HG02610 (cell line): Measurements from ENCODE around the gene KCTD21.

Experiments used
- ATAC-seq: cut with Tn5 transposase; IDR thresholded peaks from one replicate; pipeline ENCODE4 v1.9.1; 2021; ENCODE audit warnings: mild to moderate bottlenecking, moderate library complexity; ENCODE audit not compliant: unreplicated experiment

Gene KCTD21

DNA sequence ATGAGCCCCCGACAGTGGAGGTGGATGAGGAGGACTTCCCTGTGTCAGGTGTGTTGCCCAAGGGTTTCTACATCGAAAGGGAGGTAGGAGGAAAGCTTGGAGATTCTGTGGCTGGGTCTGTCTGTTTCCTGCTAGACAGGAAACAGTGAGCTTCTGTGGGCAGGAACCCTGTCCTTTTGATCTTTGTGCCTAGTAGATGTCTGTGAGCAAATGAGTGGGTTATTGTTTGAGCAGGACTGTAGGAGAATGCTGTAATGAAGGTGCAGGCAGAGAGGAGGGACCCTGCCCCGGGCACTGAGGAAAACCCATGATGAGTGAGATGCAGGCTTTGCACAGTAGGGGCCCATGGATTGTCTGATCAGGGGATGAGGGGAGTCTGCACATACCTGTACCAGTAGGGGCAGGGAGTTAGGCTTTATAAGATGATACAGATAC lies 14.3 kb upstream of the KCTD21 start:
- no peak for ATAC-seq

DNA sequence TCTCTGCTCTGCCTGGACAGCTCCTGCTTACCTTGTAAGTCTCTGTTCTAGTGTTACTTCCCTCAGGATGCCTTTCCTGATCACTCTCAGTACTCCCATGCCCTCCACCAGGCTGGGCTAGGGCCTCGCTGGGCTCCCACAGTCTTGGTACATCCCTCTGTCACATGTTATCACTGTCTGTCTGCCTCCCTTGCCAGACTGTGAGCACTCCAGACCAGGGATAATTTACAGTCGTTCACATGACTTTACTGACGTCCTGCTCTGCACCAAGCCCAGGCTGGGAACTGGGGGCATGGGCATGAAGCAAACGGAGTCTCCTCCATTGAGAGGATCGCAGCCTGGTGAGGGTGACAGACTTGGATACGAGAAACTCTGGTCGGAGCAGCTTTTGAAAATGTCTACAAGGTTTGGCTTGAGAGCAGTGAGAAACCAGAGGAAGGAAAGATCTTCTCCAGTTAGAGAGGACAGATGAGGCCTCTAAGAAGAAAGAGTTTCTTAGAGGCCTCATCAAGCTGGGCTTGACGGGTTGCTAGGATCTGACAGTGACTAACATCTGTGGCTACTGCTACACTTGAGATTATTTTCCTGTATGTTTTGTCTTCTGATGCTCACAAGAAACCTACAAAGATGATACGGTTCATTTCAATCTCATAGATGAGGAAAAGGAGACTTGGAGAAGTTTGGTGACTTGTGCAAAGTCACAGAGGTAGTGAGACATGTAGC lies 12.8 kb upstream of the KCTD21 start:
- no peak for ATAC-seq

DNA sequence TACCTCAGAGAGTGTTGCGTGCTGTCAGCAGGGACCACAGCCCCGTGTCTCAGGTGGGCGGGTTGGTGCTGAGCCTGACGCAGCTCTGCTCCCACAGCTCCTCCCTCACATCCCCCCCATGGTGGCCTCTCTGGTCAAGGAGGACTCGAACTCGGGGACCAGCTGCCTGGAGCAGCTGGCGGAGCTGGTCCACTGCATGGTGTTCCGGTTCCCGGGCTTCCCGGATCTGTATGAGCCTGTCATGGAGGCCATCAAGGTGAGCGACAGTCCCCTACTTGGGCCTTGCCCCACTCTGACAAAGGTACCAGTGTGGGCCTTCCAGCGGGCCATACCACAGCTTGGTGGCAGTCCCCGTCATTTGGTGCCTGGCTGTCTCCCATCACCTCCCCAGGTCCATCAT lies 12.1 kb upstream of the KCTD21 start:
- no peak for ATAC-seq

DNA sequence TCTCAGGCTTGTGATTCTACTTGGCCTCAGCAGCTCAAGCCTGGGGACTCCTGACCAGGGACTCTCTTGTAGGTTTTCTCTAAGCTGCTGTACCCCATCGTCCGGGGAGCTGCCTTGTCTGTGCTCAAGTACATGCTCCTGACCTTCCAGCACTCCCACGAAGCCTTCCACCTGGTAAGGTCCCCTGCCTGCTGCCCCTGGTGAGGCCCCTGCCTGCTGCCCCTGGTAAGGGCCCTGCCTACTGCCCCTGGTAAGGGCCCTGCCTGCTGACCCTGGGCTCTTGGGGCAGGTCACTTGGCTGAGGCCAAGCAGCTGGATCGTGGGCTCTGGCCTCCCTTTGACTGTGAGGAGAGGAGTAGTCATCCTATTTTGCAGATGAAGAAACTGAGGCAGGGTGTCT lies 11.6 kb upstream of the KCTD21 start:
- no peak for ATAC-seq

DNA sequence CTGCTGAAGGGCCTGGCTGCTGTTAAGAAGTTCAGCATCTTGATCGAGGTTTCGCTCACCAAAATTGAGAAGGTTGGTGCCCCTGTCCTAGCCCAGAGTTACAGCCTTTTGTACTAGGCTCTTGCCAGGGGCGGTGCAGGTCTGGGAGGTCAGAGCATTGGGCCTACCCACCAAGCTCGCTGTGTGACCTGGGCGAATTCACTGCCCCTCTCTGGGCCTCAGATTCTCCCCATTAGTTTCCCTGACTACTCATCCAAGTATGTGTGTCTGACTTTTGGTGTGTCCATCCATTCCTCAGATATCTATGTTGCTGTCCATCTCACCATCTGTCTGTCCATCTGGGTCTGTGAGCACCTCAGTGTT lies 11.2 kb upstream of the KCTD21 start:
- no peak for ATAC-seq

DNA sequence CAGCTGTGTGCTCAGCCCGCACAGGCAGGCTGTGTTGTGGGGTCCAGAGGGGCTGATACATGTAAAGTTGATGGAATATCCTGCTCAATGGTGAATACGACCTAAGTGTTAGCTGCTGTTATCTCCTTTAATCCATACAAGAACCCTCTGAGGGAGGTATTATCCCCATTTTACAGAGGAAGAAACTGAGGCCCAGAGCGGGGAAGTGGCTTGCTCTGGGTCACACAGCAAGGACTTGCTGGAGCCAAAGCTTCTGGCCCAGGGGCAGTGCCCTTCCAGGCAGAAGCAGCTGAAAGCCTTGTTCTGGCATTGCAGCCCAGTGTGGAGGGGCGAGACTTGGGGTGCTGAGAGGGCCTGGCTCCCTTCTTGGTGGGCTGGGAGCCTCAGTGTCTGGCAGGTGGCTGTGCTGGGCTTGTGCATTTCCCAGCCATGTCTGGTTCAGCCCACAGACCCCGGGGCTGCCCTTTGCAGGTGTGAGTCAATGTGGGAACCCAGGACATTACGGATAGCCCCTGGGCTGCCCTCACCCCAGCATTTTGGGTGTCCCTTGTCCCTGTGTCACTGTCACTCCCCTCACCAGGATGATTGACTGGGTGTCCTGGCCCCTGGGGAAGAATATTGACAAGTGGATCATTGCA lies 10.7 kb upstream of the KCTD21 start:
- ATAC-seq, result no peak

DNA sequence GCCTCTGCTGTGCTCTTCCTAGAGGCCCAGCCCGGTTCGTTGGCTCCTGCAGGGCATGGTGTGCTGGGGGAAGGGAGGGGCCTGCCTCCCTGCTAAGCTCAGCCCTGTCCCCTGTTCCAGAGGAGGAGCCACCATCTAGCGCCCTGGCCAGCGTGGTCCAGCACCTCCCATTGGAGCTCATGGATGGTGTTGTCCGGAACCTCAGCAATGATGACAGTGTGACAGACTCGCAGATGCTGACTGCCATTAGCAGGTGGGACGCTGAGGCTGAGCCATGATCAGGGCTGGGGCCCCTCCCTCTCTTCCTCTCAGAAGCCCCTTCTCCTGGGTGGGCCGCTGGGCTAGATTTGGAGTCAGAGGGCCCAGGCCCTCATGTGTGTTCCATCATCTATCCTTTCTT lies 9.4 kb upstream of the KCTD21 start:
- ATAC-seq, result no peak

DNA sequence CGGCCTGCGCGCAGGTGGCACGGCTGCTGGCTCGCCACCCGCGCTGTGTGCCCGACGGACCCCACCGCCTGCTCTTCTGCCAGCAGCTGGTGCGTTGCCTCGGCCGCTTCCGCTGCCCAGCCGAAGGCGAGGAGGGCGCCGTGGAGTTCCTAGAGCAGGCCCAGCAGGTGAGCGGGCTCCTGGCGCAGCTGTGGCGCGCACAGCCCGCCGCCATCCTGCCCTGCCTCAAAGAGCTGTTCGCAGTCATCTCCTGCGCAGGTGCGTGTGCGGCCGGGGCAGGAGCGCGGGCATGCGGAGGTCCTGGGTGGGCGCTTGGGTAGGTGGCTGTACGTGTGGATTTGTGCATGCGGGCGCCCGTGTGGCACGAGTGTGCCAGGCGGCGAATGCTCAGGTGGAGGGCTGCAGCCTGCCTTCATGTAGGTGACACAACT lies 8.2 kb upstream of the KCTD21 start:
- ATAC-seq, result no peak

DNA sequence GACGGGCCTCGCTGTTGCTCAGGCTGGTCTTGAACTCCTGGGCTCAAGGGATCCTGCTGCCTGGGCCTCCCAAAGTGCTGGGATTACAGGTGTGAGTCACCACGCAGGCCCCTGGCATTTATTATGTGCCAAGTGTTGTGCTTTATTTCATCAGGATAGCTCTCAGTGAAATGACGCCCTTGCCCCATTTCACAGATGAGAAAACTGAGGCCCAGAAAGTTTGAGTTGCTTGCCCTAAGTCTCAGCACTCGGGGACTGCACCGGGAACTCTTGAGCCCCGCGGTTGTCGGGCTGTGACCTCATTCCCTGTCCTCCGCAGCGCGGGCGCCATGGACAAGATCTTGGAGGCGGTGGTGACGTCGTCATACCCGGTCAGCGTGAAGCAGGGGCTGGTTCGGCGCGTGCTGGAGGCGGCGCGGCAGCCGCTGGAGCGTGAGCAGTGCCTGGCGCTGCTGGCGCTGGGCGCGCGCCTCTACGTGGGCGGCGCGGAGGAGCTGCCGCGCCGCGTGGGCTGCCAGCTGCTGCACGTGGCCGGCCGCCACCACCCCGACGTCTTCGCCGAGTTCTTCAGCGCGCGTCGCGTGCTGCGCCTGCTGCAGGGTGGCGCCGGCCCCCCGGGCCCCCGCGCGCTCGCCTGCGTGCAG lies 7.6 kb upstream of the KCTD21 start:
- ATAC-seq, result no peak

DNA sequence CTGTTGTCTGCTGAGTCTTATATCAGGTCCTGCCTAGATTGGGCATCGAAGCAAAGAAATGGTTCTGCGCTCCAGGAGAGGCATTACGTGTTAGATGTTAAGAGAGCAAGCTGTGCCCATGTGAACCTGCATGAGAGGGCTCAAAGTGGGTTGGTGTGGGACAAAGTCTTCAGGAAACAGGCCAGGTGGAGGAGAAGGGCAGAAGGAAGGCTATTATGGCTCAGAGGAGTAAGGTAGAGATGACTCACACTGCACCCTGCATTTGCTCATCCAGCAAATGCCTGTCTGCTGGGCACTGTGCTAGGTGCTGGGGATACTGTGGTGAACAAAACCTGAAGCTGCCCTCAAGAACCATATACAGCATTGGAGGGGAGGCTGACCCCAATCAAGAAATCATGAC lies 6.1 kb upstream of the KCTD21 start:
- ATAC-seq, result no peak

DNA sequence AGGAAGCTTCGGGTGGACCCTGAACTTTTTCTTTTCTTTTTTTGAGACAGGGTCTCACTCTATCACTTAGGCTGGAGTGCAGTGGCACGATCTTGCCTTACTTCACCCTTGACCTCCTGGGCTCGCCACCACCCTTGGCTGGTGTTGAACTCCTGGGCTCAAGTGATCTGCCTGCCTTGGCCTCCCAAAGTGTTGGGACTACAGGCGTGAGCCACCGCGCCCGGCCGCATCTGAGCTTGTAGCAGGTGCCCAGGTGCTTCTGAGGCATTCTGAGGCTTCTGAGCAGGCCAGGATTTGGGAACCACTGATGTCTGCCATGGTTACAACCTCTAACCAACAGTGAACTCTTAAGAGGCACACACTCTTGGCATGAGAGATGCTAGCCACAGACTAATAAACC lies 5.4 kb upstream of the KCTD21 start:
- no peak for ATAC-seq

DNA sequence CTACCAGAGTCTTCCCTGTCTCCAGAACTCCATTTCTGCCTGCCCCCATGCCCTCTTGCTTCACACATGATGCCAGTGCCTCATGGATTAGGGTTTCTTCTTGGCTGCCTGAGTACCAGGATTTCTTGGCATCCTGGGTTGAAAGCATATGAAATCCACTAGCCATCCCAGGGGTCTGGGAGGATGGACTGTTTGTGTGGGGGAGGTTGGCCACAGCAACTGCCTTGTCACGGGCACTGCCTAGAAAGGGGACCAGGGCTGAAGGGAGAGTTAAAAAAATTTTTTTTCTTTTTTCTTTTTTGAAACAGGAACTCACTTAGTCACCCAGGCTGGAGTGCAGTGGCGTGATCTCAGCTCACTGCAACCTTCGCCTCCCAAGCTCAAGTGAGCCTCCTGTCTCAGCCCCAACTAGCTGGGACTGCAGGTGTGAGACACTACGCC lies 4.5 kb upstream of the KCTD21 start:
- ATAC-seq, result no peak

DNA sequence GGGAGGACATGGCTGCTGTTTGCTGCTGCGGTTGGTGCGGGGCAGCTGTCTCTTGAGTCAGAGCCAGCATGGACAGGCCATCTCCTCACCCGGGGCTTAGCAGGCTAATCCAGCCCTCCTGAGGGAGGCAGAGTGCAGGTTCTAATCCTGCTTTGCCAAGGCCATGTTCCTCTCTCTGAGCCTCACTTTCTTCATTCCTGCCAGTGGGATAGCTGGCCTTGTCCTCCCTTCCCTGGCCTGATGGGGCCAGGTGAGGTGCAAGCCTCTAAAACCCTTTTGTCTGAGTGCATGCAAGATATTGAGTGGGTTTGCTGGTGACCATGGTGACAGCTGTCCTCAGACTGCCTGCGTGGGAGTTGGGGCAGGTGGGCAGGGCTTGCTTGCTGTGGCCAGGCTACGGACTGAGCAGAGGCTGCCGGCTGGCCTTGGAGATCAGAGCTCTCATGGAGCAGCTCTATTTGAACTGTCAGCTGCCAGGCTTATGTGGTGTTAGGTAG lies 3.8 kb upstream of the KCTD21 start:
- ATAC-seq, result no peak

DNA sequence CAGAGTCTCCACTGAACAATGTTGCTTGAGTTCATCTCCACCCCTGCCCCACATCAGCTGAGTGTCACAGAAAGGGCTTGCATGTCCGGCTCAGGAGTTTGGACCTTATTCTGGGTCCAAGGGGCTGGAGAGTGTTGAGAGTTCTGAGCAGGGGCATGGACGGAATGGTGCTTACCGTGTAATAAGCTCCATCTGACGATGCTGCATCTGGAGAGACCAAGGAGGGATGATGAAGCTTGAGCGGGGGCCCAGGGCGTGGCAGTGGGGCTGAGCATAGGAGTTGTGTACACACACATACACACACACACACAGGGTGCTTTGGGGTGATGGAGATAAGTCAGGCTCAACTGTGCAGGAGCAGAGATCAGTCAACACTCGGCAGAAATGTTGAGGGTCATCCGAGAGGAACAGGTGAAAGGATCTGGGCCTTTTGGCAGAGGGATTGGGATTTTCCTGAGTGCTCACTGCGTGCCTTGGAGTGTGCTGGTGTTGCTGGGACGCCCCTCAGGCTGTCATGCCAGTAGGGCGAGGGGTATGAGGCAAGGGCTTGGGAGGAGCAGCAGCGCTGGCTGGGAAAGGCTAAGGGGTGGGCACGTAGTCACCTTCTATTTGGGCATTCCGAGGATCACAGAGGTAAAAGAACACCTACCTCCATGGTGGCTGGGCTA lies 2.6 kb upstream of the KCTD21 start:
- no peak for ATAC-seq

DNA sequence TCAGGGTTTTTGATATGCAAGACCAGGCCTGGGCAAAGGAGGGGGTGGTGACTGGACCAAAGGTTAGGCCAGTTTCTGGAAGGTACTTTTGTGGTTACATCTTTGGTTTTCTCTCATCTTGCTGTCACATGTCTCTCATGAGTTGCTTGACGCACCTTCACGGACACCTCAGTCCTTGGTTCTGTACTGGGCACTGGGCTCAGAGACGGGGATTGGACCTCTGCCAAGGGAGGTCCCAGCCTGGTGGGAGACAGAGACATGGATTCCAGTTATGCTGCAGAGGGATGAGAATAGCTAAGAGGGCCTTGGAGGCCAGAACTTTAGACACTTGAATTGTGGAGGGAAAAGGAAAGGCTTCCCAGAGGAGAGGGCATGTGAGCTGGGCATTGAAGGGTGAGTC lies 1.9 kb upstream of the KCTD21 start:
- ATAC-seq, result no peak

DNA sequence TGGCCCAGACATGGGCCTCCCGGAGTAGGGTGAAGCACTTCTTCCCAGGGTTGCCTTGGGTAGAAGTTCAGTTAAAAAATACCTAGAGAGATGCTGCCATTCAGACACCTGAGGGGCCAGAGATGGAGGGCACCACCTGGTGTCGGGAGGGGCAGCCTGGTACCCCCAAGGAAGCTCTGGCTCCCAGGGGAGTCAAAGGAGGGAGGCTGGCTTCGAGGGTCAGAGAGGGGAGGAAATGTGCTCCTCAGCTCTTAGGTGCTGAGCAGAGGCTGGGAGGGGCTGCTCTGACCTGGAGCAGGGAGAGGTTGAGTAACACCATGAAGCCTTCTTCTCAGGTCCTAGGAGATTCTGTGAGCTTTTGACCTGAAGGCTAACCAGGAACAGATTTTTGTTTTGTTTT lies 1.4 kb upstream of the KCTD21 start:
- no peak for ATAC-seq

DNA sequence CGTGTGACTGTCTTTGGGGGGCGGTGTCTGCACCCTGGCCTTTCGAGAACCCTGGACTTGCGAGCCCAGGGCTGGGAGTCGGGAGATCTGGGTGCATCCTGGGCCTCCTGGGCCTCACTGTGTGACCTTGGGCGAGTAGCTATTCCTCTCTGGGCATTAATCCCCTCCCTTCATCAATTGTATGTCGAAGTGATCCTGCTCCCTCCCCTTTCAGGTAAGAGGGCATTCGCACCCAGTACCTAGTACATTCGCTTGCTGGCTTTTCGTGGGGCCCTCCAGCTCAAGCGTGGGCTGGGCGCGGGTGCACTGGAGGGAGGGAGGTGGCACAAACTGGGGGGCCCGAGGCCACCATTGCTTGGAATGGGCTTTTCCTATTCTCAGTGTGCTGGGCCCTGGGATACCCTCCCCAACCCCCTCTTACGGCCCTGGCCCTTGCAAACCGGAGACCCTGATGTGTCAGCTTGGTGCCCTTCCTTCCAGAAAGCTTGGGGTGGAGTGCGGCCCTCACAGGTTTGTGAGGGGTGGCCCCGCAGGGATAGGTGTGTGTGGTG lies 823 bp upstream of the KCTD21 start:
- no peak for ATAC-seq

DNA sequence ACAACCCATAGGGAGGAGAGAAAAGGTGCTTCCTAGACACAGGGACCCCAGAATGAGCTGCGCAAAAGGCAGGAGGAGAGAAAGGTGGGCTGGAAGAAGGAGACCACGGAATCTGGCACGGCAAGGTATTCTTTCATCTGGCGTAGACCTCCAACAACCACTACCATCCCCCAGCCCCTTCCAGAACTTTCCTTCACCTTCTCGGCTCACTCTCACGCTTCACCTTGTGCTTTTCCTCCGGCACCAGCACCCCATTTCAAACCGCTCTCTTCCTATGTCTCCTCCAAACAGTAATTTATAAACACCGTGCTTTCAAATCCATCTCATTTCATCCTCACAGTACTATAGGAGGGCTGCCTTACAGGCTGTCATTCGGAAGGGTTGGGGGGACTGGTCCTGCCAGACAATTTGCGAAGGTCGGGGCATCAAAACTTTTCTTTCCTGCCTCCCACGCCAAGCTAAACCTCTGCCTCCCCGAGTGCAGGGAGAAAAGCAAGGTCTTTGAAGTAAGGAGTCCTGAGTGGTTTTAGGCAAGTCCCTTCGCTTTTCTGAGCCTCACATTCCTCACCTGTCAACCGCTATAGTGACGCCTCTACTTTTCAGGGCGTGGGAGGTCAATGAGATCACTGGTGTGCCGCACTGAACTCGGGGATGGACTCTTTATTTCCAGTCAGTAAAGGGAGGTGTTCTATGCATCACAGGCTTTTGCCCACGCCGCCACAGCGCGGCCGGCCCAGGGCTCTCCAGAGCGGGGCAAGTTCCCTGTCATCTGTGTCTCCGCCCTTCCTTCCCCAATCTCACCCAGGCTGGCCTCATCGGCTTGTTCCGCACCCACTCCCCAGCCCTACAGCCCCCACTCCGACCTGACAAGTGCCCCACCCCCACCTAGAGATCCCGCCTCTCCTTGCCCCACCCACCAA lies 800 bp downstream of the KCTD21 start:
- ATAC-seq, result peak; percentile 19

DNA sequence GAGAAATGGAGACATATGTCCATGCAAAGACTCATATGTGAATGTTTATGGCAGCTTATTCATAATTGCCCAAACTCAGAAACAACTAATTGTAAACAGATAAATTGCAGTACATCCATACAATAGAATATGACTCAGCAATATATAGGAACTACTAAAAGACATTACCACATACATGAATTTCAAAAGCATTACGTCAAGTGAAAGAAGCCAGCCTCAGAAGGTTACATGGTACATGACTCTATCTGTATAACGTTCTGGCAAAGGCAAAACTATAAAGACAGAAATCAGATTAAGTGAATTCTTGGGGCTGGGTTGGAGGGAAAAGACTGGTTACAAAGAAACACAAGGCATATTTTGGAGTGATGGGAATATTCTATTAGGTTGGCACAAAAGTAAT lies 7.2 kb downstream of the KCTD21 start:
- ATAC-seq, result no peak

DNA sequence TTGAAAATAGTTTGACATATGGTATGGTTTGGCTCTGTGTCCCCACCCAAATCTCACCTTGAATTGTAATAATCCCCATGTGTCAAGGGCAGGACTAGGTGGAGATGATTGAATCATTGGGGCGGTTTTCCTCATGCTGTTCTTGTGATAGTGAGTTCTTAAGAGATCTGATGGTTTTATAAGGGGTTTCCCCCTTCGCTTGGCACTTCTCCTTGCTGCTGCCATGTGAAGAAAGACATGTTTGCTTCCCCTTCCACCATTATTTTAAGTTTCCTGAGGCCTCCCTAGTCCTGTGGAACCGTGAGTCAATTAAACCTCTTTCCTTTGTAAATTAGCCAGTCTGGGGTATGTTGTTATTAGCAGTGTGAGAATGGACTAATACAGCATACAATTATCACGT lies 7.7 kb downstream of the KCTD21 start:
- ATAC-seq, result no peak
